ENCODE results near the gene MR1. TPM values are rescaled to one million over a fixed set of nuclear protein-coding genes. Genes with fewer than 3 reads are reported as not detected.

MR1 gene
- total RNA-seq, 2 experiments from 2014 or later = 15.7 to 16.7 TPM

GRCh38 chr1:181094416-181095212, 60.8 kb downstream of the MR1 start:
- peaks cover 49% of the 10 kb centered on the region for H3K36me3 Mint-ChIP-seq (ENCODE audit: low read depth)
- TF ChIP-seq CTCF (IDR thresholded peaks at IDR 0.05) = no peak
- H3K27me3 Mint-ChIP-seq = no peaks in the 10 kb centered on the region
- DNase-seq = no peak
- CTCF ChIA-PET = interaction anchor here (1.1 to 5.0 kb wide), 2 partner anchors 44 to 47 kb away, joined by 3 to 33 read pairs; no protein-coding TSS in a partner anchor
- no peak overlapping the region for H3K4me3 Mint-ChIP-seq
- POLR2A ChIA-PET = interaction anchor here (1.5 kb wide), 1 partner anchor 12 kb away, joined by 3 read pairs; no protein-coding TSS in a partner anchor
- intact Hi-C loops (cut with micrococcal nuclease) = no loop called here
- no peak for ATAC-seq
- H3K27ac Mint-ChIP-seq = no peak overlapping the region
- peaks cover 61% of the 10 kb centered on the region for H3K4me1 Mint-ChIP-seq (ENCODE audit: low read depth)
- no peaks in the 10 kb centered on the region for H3K9me3 Mint-ChIP-seq

- TF ChIP-seq CTCF (IDR thresholded peaks at IDR 0.05) = no peak
- CTCF ChIA-PET = interaction anchor here (5.0 kb wide), 1 partner anchor 47 kb away, joined by 33 read pairs; no protein-coding TSS in a partner anchor
- H3K27me3 Mint-ChIP-seq = no peaks in the 10 kb centered on the region
- H3K4me3 Mint-ChIP-seq = no peak overlapping the region
- H3K9me3 Mint-ChIP-seq = no peaks in the 10 kb centered on the region
- ATAC-seq = no peak
- POLR2A ChIA-PET = interaction anchor here (1.4 to 6.5 kb wide), 3 partner anchors 12 to 45 kb away, joined by 3 to 45 read pairs (median 4); no protein-coding TSS in a partner anchor
- H3K27ac Mint-ChIP-seq = no peak overlapping the region
- H3K4me1 Mint-ChIP-seq (ENCODE audit: low read depth) = peaks cover 67% of the 10 kb centered on the region
- peaks cover 42% of the 10 kb centered on the region for H3K36me3 Mint-ChIP-seq (ENCODE audit: low read depth)
- no peak for DNase-seq
- intact Hi-C loops (cut with micrococcal nuclease) = no loop called here
Measured at GRCh38 chr1:181095260-181095659, 61.5 kb downstream of the MR1 start.

GRCh38 chr1:181095763-181096184, 62.0 kb downstream of the MR1 start:
- intact Hi-C loops (cut with micrococcal nuclease) = no loop called here

DNA sequence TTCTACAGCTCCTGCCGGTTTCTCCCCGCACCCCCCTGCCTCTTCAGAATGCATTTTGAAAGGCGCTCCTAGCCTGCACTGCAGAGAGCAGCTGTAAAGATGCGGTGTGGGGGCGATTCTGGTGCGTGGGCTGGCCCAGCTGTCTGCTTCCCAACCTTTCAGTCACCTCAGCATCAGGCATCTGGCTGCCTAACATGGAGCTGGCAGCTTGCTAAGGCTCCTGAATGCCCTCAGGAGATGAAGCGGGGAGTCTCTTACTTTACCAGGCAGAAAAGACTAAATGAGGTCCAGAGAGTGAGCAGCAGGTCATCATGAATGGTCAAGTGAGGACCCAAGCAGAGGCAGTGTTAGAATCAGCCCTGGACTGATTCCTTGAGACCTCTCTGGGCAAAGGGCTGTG, 63.5 kb downstream of the MR1 start:
- ATAC-seq = no peak
- no peak for DNase-seq
- intact Hi-C loops (cut with micrococcal nuclease) = no loop called here
- CTCF ChIA-PET = interaction anchor here (0.6 to 5.0 kb wide), 8 partner anchors 10 to 61 kb away, joined by 3 to 33 read pairs (median 4); no protein-coding TSS in a partner anchor
- peaks cover 23% of the 10 kb centered on the region for H3K36me3 Mint-ChIP-seq (ENCODE audit: low read depth)
- H3K9me3 Mint-ChIP-seq = peaks cover 2% of the 10 kb centered on the region
- H3K4me1 Mint-ChIP-seq (ENCODE audit: low read depth) = peaks cover 72% of the 10 kb centered on the region
- no peaks in the 10 kb centered on the region for H3K27me3 Mint-ChIP-seq
- no peak for TF ChIP-seq CTCF (IDR thresholded peaks at IDR 0.05)
- H3K4me3 Mint-ChIP-seq = no peak overlapping the region
- no peak overlapping the region for H3K27ac Mint-ChIP-seq
- POLR2A ChIA-PET = interaction anchor here (0.7 to 15.6 kb wide), 4 partner anchors 8 to 75 kb away, joined by 3 to 209 read pairs (median 25); partner anchors contain the start of gene IER5

More at GRCh38 chr1:181095763-181096184, 62.0 kb downstream of the MR1 start:
- H3K4me3 Mint-ChIP-seq = no peak overlapping the region
- no peaks in the 10 kb centered on the region for H3K27me3 Mint-ChIP-seq
- peaks cover 2% of the 10 kb centered on the region for H3K9me3 Mint-ChIP-seq
- DNase-seq (no peak), ATAC-seq (no peak)
- ChIA-PET POLR2A (interaction anchor here (1.1 to 6.5 kb wide), 4 partner anchors 9 to 44 kb away, joined by 3 to 45 read pairs (median 4); no protein-coding TSS in a partner anchor), CTCF (interaction anchor here (0.7 to 5.0 kb wide), 2 partner anchors 46 to 58 kb away, joined by 3 to 33 read pairs; no protein-coding TSS in a partner anchor)
- H3K36me3 Mint-ChIP-seq (ENCODE audit: low read depth) = peaks cover 37% of the 10 kb centered on the region
- H3K4me1 Mint-ChIP-seq (ENCODE audit: low read depth) = peaks cover 72% of the 10 kb centered on the region
- no peak for TF ChIP-seq CTCF (IDR thresholded peaks at IDR 0.05)
- no peak overlapping the region for H3K27ac Mint-ChIP-seq

Measured in activated CD8-positive, alpha-beta T cell treated with anti-CD3 and anti-CD28 coated beads for 36 hours (primary cell).